K562 (cell line): ENCODE results near the gene ZG16B. TPM values are rescaled to one million over a fixed set of nuclear protein-coding genes. Genes with fewer than 3 reads are reported as not detected.

Experiments
- AFF1 ChIP-seq, 2 experiments: fragments of 450-650 bp; IDR thresholded peaks; 2 replicates each; pipeline ENCODE4 v1.6.1; 2018; ENCODE audit warnings: mild to moderate bottlenecking in 2 of 2, low read depth in 1 of 2; ENCODE audit not compliant: partially characterized antibody in 2 of 2
- CBX3 ChIP-seq, 2 experiments: IDR thresholded peaks; 1 replicate in 1 of 2; 2 replicates in 1 of 2; pipeline ENCODE4 v1.6.1; 2012; ENCODE audit warnings: inconsistent platforms in 2 of 2, low read length in 2 of 2, borderline replicate concordance in 1 of 2, control low read depth in 1 of 2
- CSDE1 ChIP-seq, 2 experiments: fragments of 450-650 bp; IDR thresholded peaks; 2 replicates each; pipeline ENCODE4 v1.6.1; 2016; ENCODE audit warnings: mild to moderate bottlenecking in 1 of 2
- CXXC5 ChIP-seq: fragments of 250-450 bp; sonication (Bioruptor Pico); IDR thresholded peaks from 2 replicates; pipeline ENCODE4 v1.8.0; 2022; ENCODE audit warnings: inconsistent platforms, mild to moderate bottlenecking, moderate library complexity
- DACH1 ChIP-seq: fragments of 450-650 bp; IDR thresholded peaks from 2 replicates; pipeline ENCODE4 v1.6.1; 2018; ENCODE audit not compliant: partially characterized antibody
- EP300 ChIP-seq: IDR thresholded peaks from 2 replicates; pipeline ENCODE4 v1.6.1; 2012; ENCODE audit warnings: low read length, improper control_type of control experiment
- KDM2B ChIP-seq: fragments of 250-450 bp; sonication (Bioruptor Pico); IDR thresholded peaks from 2 replicates; pipeline ENCODE4 v1.8.0; 2021; ENCODE audit warnings: mild to moderate bottlenecking, moderate library complexity
- MAFK ChIP-seq: IDR thresholded peaks from 2 replicates; pipeline ENCODE4 v1.6.1; 2011; ENCODE audit warnings: low read length, improper control_type of control experiment
- MED1 ChIP-seq: sonication (generic); formaldehyde crosslinking; IDR thresholded peaks from 2 replicates; pipeline ENCODE4 v1.8.1; 2023; ENCODE audit warnings: missing genetic modification reagents, borderline replicate concordance
- SREBF2 ChIP-seq: sonication (generic); formaldehyde crosslinking; IDR thresholded peaks from 2 replicates; pipeline ENCODE4 v1.4.0; 2020; ENCODE audit warnings: mild to moderate bottlenecking, missing genetic modification reagents
- TAF7 ChIP-seq: fragments of 450-650 bp; IDR thresholded peaks from 2 replicates; pipeline ENCODE4 v1.6.1; 2016; ENCODE audit warnings: missing genetic modification characterization, missing compliant biosample characterization
- TAL1 ChIP-seq: fragments of 450-650 bp; IDR thresholded peaks from 2 replicates; pipeline ENCODE4 v1.6.1; 2016; ENCODE audit warnings: mild to moderate bottlenecking
- ZNF134 ChIP-seq: fragments of 250-450 bp; sonication (Bioruptor Pico); conservative IDR thresholded peaks from 2 replicates; pipeline ENCODE4 v1.4.0; 2020
- ZNF217 ChIP-seq: sonication (generic); formaldehyde crosslinking; IDR thresholded peaks from 2 replicates; pipeline ENCODE4 v1.8.0; 2022; ENCODE audit warnings: mild to moderate bottlenecking, missing genetic modification reagents
- ZNF717 ChIP-seq: fragments of 250-450 bp; sonication (Bioruptor Pico); IDR thresholded peaks from 2 replicates; pipeline ENCODE4 v1.5.0; 2021
- ZNF778 ChIP-seq: fragments of 450-650 bp; formaldehyde crosslinking; IDR thresholded peaks from 2 replicates; pipeline ENCODE4 v1.4.0; 2020; ENCODE audit warnings: mild to moderate bottlenecking, moderate library complexity
- polyA plus RNA-seq, 8 experiments: library from polyadenylated mRNA; depleted of rRNA in 4 of 8; stranded (reverse) in 5 of 8; unstranded in 3 of 8; fragments of >200 nt; fragmentation: Nextera tagmentation in 2 of 8; fragmentation: Illumina TruSeq in 1 of 8; extraction: Ambion mirVana in 2 of 8; extraction: Trizol in 1 of 8; gene quantifications; 2 replicates each; pipeline versions ENCODE4 v1.2.1 to v1.2.3, GENCODE V29; 2011 to 2014; ENCODE audit warnings: inconsistent platforms in 1 of 8, missing spikeins in 1 of 8
- total RNA-seq, 7 experiments: library from RNA; depleted of rRNA in 6 of 7; stranded (reverse); fragments of >200 nt in 6 of 7; fragmentation: Illumina TruSeq in 2 of 7; extraction: Trizol in 2 of 7; gene quantifications; 2 replicates each; pipeline versions ENCODE4 v1.2.1 to v1.2.3, GENCODE V29; 2011 to 2021; ENCODE audit warnings: low replicate concordance in 1 of 7
- TF ChIP-seq, protein P1 (sequence below): sonication (generic); formaldehyde crosslinking; IDR thresholded peaks from 2 replicates; pipeline ENCODE4 v1.8.1; 2022; ENCODE audit warnings: missing genetic modification reagents
- TF ChIP-seq, protein P2 (sequence below): conservative IDR thresholded peaks from 2 replicates; pipeline ENCODE4 v1.6.1; 2011; ENCODE audit warnings: low read depth, mild to moderate bottlenecking, low read length; ENCODE audit not compliant: control insufficient read depth
- TF ChIP-seq, protein P3 (sequence below): fragments of 150-350 bp; conservative IDR thresholded peaks from 2 replicates; pipeline ENCODE4 v1.6.1; 2014; ENCODE audit warnings: low read length

The ZG16B gene
- total and polyA plus RNA-seq, 9 of the 15 experiments (the other 6 are each of a cell fraction or from before 2014, with no cell fraction given), result 0.25 to 0.43 (median 0.34) TPM; not detected in 5

- TF ChIP-seq DACH1, result no peak
- no peak for TF ChIP-seq CSDE1 (IDR thresholded peaks at IDR 0.05)
- TF ChIP-seq ZNF778 (CRISPR knock-in tag), result no peak
- no peak for TF ChIP-seq TAF7
- TF ChIP-seq, protein P1, sequence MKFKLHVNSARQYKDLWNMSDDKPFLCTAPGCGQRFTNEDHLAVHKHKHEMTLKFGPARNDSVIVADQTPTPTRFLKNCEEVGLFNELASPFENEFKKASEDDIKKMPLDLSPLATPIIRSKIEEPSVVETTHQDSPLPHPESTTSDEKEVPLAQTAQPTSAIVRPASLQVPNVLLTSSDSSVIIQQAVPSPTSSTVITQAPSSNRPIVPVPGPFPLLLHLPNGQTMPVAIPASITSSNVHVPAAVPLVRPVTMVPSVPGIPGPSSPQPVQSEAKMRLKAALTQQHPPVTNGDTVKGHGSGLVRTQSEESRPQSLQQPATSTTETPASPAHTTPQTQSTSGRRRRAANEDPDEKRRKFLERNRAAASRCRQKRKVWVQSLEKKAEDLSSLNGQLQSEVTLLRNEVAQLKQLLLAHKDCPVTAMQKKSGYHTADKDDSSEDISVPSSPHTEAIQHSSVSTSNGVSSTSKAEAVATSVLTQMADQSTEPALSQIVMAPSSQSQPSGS (CRISPR knock-in tag), result no peak
- no peak for TF ChIP-seq TAL1
- TF ChIP-seq CXXC5, result peak; percentile 72
- TF ChIP-seq MAFK, result no peak
- TF ChIP-seq MED1 (CRISPR knock-in tag), result no peak
- peak in 1 of 2 experiments; percentile 92; a peak in 2 of 3 replicates for TF ChIP-seq CBX3 (IDR thresholded peaks at IDR 0.05; ENCODE audit: borderline replicate concordance in 1 of 2, low read length in 2 of 2)
- peak; percentile 30; the same call in 1 of the 2 replicates for TF ChIP-seq EP300
- TF ChIP-seq, protein P2, sequence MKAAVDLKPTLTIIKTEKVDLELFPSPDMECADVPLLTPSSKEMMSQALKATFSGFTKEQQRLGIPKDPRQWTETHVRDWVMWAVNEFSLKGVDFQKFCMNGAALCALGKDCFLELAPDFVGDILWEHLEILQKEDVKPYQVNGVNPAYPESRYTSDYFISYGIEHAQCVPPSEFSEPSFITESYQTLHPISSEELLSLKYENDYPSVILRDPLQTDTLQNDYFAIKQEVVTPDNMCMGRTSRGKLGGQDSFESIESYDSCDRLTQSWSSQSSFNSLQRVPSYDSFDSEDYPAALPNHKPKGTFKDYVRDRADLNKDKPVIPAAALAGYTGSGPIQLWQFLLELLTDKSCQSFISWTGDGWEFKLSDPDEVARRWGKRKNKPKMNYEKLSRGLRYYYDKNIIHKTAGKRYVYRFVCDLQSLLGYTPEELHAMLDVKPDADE, result no peak
- TF ChIP-seq ZNF717 (CRISPR knock-in tag), result no peak
- TF ChIP-seq ZNF217, result no peak
- TF ChIP-seq, protein P3, sequence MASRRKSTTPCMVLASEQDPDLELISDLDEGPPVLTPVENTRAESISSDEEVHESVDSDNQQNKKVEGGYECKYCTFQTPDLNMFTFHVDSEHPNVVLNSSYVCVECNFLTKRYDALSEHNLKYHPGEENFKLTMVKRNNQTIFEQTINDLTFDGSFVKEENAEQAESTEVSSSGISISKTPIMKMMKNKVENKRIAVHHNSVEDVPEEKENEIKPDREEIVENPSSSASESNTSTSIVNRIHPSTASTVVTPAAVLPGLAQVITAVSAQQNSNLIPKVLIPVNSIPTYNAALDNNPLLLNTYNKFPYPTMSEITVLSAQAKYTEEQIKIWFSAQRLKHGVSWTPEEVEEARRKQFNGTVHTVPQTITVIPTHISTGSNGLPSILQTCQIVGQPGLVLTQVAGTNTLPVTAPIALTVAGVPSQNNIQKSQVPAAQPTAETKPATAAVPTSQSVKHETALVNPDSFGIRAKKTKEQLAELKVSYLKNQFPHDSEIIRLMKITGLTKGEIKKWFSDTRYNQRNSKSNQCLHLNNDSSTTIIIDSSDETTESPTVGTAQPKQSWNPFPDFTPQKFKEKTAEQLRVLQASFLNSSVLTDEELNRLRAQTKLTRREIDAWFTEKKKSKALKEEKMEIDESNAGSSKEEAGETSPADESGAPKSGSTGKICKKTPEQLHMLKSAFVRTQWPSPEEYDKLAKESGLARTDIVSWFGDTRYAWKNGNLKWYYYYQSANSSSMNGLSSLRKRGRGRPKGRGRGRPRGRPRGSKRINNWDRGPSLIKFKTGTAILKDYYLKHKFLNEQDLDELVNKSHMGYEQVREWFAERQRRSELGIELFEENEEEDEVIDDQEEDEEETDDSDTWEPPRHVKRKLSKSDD, result no peak
- TF ChIP-seq ZNF134 (CRISPR knock-in tag), result no peak
- TF ChIP-seq KDM2B, result no peak
- TF ChIP-seq AFF1 (IDR thresholded peaks at IDR 0.05; ENCODE audit: low read depth in 1 of 2, partially characterized antibody in 2 of 2), result peak in 1 of 2 experiments; percentile 12
- no peak for TF ChIP-seq SREBF2
Measured at GRCh38 chr16:2842340-2843000, 12.4 kb downstream of the ZG16B start (continued).
